HepG2 (cell line): Measurements from ENCODE around the gene SPTSSB. TPM values are rescaled to one million over a fixed set of nuclear protein-coding genes. Genes with fewer than 3 reads are reported as not detected.

Experiments used
- MLXIP ChIP-seq: sonication (generic); formaldehyde crosslinking; IDR thresholded peaks from 2 replicates; pipeline ENCODE4 v1.9.0; 2021; ENCODE audit warnings: missing genetic modification reagents, borderline replicate concordance
- TAF1 ChIP-seq: sonication (generic); formaldehyde crosslinking; IDR thresholded peaks from 2 replicates; pipeline ENCODE4 v1.4.0; 2020; ENCODE audit warnings: missing genetic modification reagents
- TCF12 ChIP-seq, 2 experiments: fragments of 450-650 bp in 1 of 2; sonication (generic) in 1 of 2; formaldehyde crosslinking in 1 of 2; IDR thresholded peaks; 2 replicates each; pipeline versions ENCODE4 v1.6.1 to v1.8.0; 2017 to 2022; ENCODE audit warnings: antibody characterized with exemption in 1 of 2, mild to moderate bottlenecking in 1 of 2, missing genetic modification reagents in 1 of 2, moderate library complexity in 1 of 2
- ZNF318 ChIP-seq: sonication (generic); formaldehyde crosslinking; IDR thresholded peaks from 2 replicates; pipeline ENCODE4 v1.4.0; 2020; ENCODE audit warnings: mild to moderate bottlenecking, missing genetic modification reagents
- ZNF609 ChIP-seq: sonication (generic); formaldehyde crosslinking; IDR thresholded peaks from 2 replicates; pipeline ENCODE4 v1.4.0; 2020; ENCODE audit warnings: mild to moderate bottlenecking, missing genetic modification reagents, borderline replicate concordance
- ZNF83 ChIP-seq: sonication (generic); formaldehyde crosslinking; IDR thresholded peaks from 2 replicates; pipeline ENCODE4 v1.4.0; 2020; ENCODE audit warnings: missing genetic modification reagents, mild to moderate bottlenecking, borderline replicate concordance
- polyA plus RNA-seq, 8 experiments: library from polyadenylated mRNA; depleted of rRNA in 3 of 8; stranded (reverse) in 7 of 8; unstranded in 1 of 8; fragments of >200 nt; fragmentation: Illumina TruSeq in 4 of 8; extraction: Trizol in 4 of 8; gene quantifications; 2 replicates each; pipeline versions ENCODE4 v1.2.1 to v1.2.3, GENCODE V29; 2011 to 2016; ENCODE audit warnings: low read depth in 4 of 8, missing spikeins in 1 of 8, mixed read lengths in 1 of 8; ENCODE audit not compliant: insufficient read depth in 1 of 8
- total RNA-seq, 5 experiments: library from RNA; depleted of rRNA; stranded (reverse); fragments of >200 nt; fragmentation: Illumina TruSeq; extraction: Trizol; gene quantifications; 2 replicates each; pipeline ENCODE4 v1.2.3, GENCODE V29; 2016; ENCODE audit warnings: low read depth in 1 of 5
- TF ChIP-seq, protein P1 (sequence below): sonication (generic); formaldehyde crosslinking; IDR thresholded peaks from 2 replicates; pipeline ENCODE4 v1.4.0; 2020; ENCODE audit warnings: mild to moderate bottlenecking, low read depth, missing genetic modification reagents

Gene SPTSSB
- total and polyA plus RNA-seq, 2 of the 13 experiments (the other 11 are each of a cell fraction or from before 2014, with no cell fraction given) = 0.51 to 2.4 TPM

DNA sequence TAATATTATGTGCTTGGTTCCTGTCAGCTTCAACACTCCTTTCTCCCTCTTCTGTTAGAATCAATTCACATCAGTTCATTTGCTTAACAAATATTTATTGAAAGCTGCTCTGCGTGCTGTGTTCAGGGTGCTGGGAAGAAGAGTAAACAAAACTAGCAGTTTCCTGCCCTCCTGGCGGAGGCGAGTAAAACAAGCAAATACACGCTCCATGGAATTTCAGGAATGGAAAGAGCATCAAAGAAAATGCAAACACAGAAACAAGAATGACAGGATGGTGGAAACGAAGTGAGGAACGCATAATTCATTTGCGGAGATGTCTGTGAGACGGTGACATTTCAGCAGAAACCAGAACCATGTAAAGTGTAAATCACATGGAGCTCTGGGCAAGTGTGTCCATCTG is 49.4 kb upstream of the SPTSSB start (continued):
- TF ChIP-seq ZNF609 (CRISPR knock-in tag) (peak; percentile 96), MLXIP (CRISPR knock-in tag) (no peak), TCF12 (IDR thresholded peaks at IDR 0.05) (no peak), TCF12 (CRISPR knock-in tag; IDR thresholded peaks at IDR 0.05) (peak; percentile 79; the same call in 1 of the 2 replicates), ZNF83 (CRISPR knock-in tag) (no peak), ZNF318 (CRISPR knock-in tag) (no peak), TAF1 (CRISPR knock-in tag) (no peak)
- TF ChIP-seq, protein P1, sequence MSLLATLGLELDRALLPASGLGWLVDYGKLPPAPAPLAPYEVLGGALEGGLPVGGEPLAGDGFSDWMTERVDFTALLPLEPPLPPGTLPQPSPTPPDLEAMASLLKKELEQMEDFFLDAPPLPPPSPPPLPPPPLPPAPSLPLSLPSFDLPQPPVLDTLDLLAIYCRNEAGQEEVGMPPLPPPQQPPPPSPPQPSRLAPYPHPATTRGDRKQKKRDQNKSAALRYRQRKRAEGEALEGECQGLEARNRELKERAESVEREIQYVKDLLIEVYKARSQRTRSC (CRISPR knock-in tag) = no peak
